Activated T-cell treated with anti-CD3 and anti-CD28 coated beads for 1 hour (primary cell): ENCODE data around the gene PTH.

Experiments used
- DNase-seq: peaks from one replicate; pipeline ENCODE4 v3.0.0-alpha.2; 2020; ENCODE audit warnings: low read depth

The PTH gene

GRCh38 chr11:13495929-13496328 lies at the start of gene PTH:
Gene PTH, minus strand, starts transcription at chr11:13495997. Its CDS starts 3,142 bp downstream, at chr11:13492855.
- DNase-seq = no peak

GRCh38 chr11:13538044-13538443 lies 42.2 kb upstream of the PTH start:
- no peak for DNase-seq

GRCh38 chr11:13535819-13536218 lies 40.0 kb upstream of the PTH start:
- DNase-seq = no peak

GRCh38 chr11:13534358-13534757 lies 38.6 kb upstream of the PTH start:
- no peak for DNase-seq

GRCh38 chr11:13525257-13525656 lies 29.5 kb upstream of the PTH start:
- DNase-seq = no peak

- DNase-seq = no peak
Measured at GRCh38 chr11:13503393-13503792, 7.6 kb upstream of the PTH start.

- no peak for DNase-seq
Measured at GRCh38 chr11:13502492-13502891, 6.7 kb upstream of the PTH start.

GRCh38 chr11:13494051-13494450 lies 1.7 kb downstream of the PTH start:
- no peak for DNase-seq

- no peak for DNase-seq
Measured at GRCh38 chr11:13487661-13488030, 8.2 kb downstream of the PTH start.

GRCh38 chr11:13486926-13487660 lies 8.7 kb downstream of the PTH start:
- peak; percentile 54 for DNase-seq

GRCh38 chr11:13480198-13480597 lies 15.6 kb downstream of the PTH start:
- DNase-seq = no peak

- DNase-seq = no peak
Measured at GRCh38 chr11:13479688-13480087, 16.1 kb downstream of the PTH start.

GRCh38 chr11:13475091-13475490 lies 20.7 kb downstream of the PTH start:
- no peak for DNase-seq

- DNase-seq = no peak
Measured at GRCh38 chr11:13473013-13473722, 22.6 kb downstream of the PTH start.

- no peak for DNase-seq
Measured at GRCh38 chr11:13468750-13469149, 27.0 kb downstream of the PTH start.

GRCh38 chr11:13465909-13466371 lies 29.9 kb downstream of the PTH start:
- DNase-seq = no peak

GRCh38 chr11:13463779-13464290 lies 32.0 kb downstream of the PTH start:
- DNase-seq = no peak

GRCh38 chr11:13462901-13463778 lies 32.7 kb downstream of the PTH start, which contains the start of gene BTBD10:
Gene BTBD10, minus strand, starts transcription at chr11:13463222. Its CDS starts 18,098 bp downstream, at chr11:13445124.
- peak; percentile 87 for DNase-seq

- DNase-seq = peak; percentile 42
Measured at GRCh38 chr11:13462311-13462900, 33.4 kb downstream of the PTH start.

GRCh38 chr11:13461291-13461690 lies 34.5 kb downstream of the PTH start:
- DNase-seq = no peak

GRCh38 chr11:13450832-13451397 lies 44.9 kb downstream of the PTH start:
- no peak for DNase-seq
